A549 (cell line): ENCODE measurements around the gene GDF2.

Experiments used
- CTCF ChIP-seq: fragments of >200 bp; sonication (Bioruptor Twin); formaldehyde crosslinking; IDR thresholded peaks from 3 replicates; pipeline ENCODE4 v1.5.1; 2016
- USF2 ChIP-seq: fragments of 450-650 bp; IDR thresholded peaks from 2 replicates; pipeline ENCODE4 v1.6.1; 2014; ENCODE audit warnings: antibody characterized with exemption

- no peak for TF ChIP-seq CTCF
- TF ChIP-seq USF2, result no peak
These were observed 28.7 kb downstream of the GDF2 start for GRCh38 chr10:47350671-47351640.
